ENCODE data around the gene HES3. TPM values are rescaled to one million over a fixed set of nuclear protein-coding genes. Genes with fewer than 3 reads are reported as not detected.

The HES3 gene
- not detected in 2 replicates for total RNA-seq (2014; rRNA removed; shearing (Covaris generic))

- no peak for DNase-seq (ENCODE audit: low spot score)
Observed at GRCh38 chr1:6243993-6244392, at the start of gene HES3. Gene HES3 (plus strand): TSS chr1:6244179. CDS start chr1:6244366, 187 bp downstream.

DNA sequence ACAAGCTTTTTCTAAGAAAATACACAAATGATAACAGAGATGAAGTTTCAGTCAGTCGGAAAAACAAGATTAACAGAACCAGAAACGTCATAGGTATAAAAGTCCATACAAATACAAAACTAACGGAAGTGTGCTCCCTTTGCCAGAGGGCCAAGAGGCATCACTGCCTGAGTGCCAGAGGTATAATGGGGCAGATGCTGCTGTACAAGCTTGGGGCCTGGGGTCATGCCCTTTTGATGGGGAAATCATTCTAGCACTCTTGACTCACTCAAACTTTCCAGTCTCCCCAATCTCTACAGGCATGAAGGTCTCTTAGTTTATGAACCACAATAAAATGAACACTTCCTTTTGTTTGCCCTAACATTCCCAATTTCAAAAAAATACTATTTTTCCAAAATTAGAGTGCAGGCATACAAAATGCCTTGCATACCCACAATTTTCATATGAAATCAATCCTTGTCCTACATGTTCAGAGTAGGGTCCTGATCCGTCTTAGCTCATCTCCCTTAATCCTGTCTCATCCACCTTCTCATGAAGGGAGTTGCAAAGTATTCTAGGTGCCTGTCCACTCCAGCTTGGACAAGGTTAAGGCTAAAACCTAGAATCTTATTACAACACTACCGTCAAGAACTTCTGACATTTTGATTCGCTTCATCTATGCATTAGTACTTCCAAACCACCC lies 46.1 kb upstream of the HES3 start:
- no peak for DNase-seq (ENCODE audit: low spot score)

- DNase-seq (ENCODE audit: low spot score) = no peak
Observed at GRCh38 chr1:6198646-6199297, 45.2 kb upstream of the HES3 start.

- DNase-seq (ENCODE audit: low spot score) = peak; percentile 93
Observed at GRCh38 chr1:6199298-6200187, 44.4 kb upstream of the HES3 start, which contains the start of gene RPL22. Gene RPL22 (minus strand): TSS chr1:6199595. CDS start chr1:6199573, 22 bp downstream.

DNA sequence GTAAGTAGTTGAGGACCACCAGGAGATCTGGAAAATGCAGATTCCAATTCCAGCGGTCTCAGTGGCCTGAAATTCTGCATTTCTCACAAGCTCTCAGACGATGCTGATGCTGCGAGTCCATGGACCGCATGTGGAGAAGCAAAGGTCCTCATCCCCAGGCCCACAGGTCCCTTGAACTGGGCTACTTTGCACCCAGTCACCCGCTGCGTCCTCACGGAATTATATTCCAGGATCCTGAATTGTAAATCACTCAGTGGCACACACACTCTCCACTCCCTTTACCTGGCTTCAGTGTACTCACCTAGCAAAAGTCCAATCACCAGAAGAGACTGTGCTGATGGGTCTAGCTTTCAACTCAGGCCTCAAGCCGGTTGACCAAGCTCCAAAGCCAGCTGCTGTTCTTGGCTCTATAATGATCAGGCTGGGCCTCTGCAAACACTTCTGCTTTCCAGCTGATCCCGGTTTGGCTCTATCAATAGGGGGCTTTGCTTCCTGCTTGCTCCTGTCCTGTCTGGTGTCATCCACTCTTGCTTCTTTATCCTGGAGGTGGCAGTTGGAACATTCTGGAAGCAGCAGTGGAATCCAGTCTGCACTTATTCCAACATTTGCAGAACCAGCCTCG lies 43.7 kb upstream of the HES3 start:
- no peak for DNase-seq (ENCODE audit: low spot score)

GRCh38 chr1:6202256-6202655 lies 41.7 kb upstream of the HES3 start:
- no peak for DNase-seq (ENCODE audit: low spot score)

DNA sequence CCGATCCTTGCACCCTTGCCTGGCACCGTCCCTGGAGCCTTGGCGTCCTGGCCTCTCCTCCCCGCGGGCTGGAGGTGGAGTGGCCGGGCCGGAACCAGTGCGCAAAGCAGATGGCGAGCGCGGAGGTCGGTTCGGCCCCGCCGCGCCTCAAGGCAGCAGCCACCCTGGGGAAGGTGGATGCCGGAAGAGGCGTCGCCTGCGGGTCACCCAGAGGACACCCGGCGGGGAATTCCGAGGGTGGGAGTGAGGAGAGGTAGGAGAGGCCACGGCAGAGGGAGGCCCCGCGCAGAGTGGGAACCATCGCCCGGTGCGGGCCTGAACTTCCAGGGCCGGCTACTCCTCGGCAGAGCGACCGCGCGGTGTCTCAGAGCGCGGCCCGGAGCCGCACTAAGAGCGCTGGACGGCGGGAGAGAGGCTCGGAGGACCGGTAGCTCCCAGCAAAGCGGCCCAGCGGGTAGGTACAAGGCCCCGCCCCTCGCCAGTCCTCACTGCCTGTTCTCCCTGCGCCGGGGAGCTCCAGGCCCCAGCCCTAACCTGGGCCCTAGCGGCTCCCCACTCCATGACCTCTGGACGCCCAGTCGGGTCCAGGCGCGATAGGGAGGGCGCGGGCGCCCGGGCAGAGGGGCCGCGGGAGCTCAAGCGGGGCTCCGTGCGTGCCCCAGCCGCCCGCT lies 38.0 kb upstream of the HES3 start, which contains the start of gene RNF207:
TSS of gene RNF207 (plus strand) at position 271 of the 671 bp plus-strand sequence. CDS start 417 bp downstream, outside the sequence.
- DNase-seq (ENCODE audit: low spot score) = peak; percentile 55

DNA sequence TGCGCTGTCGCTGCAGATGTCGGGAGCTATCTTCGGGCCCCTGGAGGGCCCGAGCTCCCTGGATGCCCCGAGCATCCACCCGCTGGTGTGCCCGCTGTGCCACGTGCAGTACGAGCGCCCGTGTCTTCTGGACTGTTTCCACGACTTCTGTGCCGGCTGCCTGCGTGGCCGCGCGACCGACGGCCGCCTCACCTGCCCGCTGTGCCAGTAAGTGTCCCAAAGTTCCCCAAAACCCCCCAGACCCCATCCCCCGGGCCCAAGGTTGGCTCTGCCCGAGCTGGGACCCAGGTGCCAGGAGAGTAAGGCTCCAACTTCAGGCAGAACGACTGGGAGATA lies 37.5 kb upstream of the HES3 start:
- DNase-seq (ENCODE audit: low spot score) = no peak

DNA sequence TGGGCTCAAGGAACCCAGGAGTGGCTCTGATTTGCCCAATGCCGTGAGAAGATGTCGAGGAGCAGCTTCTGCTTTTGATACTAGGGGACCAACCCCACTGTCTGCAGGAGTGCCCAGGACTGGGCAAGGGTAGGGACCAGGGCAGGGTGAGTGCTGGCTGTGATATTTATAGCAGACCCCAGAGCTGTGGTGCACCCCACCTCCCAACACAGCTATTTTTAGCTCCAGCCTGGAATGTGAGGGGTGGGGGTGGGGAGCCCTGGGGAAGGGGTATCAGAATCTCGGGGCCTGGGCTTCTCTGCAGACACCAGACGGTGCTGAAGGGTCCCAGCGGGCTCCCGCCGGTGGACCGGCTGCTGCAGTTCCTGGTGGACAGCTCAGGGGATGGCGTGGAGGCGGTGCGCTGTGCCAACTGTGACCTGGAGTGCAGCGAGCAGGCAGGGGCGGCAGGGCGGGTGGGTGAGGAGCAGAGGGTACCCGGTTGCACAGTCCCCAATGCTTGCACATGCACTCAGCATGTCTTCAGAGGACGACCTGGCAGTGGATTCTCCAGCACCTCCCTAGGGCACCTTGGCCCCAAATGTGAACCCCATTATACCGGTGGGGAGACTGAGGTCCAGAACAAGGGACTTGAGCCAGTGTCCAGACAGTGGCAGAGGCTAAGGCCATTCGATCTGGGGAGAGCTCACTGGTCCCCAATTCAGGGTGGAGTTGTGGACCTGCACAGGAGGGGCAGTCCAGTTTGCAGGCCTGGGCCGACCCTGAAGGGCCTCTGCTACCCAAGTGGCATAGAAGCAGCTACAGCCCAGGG lies 36.7 kb upstream of the HES3 start:
- no peak for DNase-seq (ENCODE audit: low spot score)

DNA sequence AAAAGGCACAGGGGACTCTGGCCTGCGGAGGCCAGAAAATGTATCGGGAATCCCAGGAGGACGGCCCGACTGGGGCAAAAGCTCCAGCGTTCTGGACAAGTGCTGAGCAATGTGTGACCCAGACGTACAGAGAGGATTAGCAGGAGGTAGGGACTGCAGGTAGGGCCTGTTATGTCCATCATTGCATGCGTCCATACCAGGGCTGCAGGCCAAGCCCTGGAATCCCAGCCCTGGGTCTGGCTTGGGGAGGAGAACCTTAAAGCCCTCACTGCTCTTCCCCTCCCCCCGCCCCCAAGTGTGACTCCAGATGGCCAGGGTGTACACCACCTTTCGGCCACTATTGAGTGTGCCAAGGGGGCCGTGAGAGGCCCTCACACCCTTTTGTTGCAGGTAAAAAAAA lies 36.1 kb upstream of the HES3 start:
- no peak for DNase-seq (ENCODE audit: low spot score)

DNA sequence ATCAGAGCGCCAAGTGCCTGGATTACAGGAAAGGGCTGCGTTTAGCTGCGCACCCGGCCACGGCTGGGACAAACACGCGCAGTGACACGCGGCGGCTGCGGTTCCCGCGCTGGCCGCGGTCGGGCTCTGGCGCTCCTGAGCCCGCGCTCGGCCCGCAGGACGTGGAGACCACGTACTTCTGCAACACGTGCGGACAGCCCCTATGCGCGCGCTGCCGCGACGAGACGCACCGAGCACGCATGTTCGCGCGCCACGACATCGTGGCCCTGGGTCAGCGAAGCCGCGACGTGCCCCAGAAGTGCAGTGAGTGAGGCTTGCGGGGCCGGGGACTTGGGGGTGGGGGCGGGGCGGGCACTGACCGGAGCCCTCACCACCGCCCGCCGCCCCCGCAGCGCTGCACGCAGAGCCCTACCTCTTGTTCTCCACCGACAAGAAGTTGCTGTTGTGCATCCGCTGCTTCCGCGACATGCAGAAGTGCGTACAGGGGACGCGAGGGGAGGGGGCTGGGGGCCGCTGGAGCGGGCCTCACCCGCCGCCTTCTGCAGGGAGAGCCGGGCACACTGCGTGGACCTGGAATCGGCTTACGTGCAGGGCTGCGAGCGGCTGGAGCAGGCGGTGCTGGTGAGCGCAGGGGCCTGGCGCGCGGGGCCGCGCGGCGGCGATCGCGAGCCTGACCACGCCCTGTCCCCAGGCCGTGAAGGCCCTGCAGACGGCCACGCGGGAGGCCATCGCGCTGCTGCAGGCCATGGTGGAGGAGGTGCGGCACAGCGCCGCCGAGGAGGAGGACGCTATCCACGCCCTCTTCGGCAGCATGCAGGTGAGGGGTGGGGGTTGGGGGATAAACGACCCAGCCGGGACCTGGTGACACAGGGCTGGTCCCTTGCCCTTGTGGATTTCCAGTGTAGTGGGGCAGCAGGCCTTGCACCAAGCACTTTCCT lies 35.0 kb upstream of the HES3 start:
- no peak for DNase-seq (ENCODE audit: low spot score)

DNA sequence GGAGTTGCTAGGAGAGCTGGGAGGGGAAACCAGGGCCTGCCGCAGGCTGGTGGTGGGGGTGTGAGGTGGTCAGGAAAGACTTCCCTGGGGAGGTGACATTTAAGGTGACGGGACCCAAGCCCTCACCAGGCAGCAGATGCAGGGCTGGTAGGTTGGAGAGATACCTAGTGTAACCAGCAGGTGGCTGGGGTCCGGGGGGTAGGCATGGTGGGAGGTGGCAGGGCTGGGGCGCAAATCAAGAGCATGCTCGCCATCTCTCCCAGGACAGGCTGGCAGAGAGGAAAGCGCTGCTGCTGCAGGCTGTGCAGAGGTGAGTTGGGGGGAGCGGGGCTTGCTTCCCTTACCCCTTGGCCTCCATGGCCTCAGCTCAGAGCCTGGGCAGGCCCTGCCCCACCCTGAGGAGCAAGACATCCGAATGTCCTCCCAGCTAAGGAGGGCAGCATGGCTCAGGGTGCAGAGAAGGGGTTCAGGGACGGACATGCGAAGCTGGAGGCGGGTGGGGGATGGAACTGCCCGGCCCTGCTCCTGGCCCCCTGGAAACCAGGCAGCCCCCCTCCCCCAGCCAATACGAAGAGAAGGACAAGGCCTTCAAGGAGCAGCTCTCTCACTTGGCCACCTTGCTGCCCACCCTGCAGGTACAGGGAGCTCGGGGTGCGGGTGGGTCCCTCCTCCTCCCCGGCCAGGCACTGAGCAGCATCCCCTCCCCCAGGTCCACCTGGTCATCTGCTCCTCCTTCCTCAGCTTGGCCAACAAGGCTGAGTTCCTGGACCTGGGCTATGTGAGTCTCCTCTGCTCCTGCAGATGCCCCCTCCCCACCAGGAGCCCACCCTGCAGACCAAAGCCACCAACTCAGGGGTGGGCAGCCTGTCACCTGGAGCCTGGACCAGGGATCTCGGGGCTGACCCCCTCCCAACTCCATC lies 34.1 kb upstream of the HES3 start:
- DNase-seq (ENCODE audit: low spot score) = no peak

- no peak for DNase-seq (ENCODE audit: low spot score)
Observed at GRCh38 chr1:6210591-6211355, 33.2 kb upstream of the HES3 start.

- no peak for DNase-seq (ENCODE audit: low spot score)
Observed at GRCh38 chr1:6211731-6212130, 32.2 kb upstream of the HES3 start.

- DNase-seq (ENCODE audit: low spot score) = no peak
Observed at GRCh38 chr1:6212193-6212959, 31.6 kb upstream of the HES3 start.

DNA sequence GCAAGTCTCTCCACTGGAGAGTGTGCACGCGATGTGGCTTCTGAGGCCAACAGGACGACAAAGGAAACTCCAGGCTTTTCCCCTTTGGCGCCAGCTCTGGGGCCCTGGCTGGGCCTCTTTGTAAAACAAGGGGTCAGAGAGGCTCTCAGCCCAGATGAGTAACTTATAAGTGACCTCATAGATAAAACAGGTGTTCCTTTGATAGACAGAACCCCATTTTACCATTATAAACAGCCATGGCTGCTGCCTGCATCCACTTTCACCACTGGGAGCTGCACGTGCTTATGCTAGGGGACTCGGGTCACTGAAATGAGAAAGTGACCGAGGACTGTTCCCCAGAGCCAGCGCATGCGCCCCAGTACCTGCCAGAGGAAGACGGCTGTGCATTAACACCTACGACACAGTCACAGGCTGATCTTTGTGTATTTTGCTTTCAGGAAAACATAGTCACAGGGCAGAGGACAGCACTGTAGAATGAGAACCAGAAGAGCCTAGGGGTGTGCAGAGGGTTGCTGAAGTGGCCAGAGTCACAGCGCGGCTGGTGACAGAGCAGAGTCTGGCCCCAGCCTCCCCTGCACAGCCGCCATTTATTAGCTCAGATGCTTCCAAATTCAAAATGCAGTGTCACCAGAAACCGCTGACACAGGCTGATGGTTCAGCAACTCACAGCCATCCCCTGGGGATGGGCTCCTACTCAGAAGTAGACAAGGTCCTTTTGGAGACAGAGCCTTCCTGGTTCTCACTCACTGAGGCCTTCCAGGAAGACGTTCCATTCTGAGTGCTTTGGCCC lies 25.4 kb upstream of the HES3 start:
- DNase-seq (ENCODE audit: low spot score) = no peak
